Measurements from ENCODE around the gene KIZ.

DNA sequence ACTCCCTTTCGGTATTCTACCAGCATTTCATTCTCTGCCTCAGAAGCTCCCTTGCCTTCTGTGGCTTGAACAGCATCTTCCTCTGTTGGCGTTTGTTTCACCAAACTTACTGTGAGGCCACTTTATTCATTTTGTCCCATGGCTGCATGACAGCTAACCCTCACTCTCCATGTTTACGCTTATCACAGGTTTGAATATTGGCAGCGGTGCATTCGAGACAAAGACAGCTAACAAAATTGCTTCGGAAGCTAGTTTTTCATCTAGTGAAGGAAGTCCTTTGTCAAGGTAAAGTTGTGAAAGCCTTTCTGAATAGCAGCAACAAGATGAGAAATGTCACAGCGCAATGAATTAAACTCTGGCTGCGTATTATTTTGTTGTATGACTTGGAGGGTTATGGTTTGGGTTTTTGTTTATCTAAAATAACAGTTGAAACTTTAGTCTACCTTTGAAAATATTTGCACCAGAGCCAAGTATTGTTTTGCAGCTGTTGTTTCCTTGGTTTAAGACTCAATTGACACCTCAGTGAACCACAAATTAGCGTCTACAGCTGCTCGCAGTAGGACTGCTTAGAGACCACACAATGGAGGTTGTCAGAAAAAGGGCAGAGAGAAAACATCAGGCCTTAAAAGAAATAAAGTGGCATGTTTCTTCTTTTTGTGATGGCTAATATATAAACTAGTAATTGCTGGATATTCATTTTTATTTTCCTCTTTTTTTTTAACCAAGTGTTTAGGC is 106.8 kb downstream of the KIZ start:
- TF ChIP-seq CTCF (IDR thresholded peaks at IDR 0.05 in 4 of 5, conservative IDR thresholded peaks at IDR 0.05 in 1 of 5), result no peak
- no peak for TF ChIP-seq POLR2A (IDR thresholded peaks at IDR 0.05)
